ENCODE results near the gene IGF2BP3. TPM values are rescaled to one million over a fixed set of nuclear protein-coding genes. Genes with fewer than 3 reads are reported as not detected.

The IGF2BP3 gene
- total RNA-seq, 1 donor from 2014 or later = 2.0 TPM

DNA sequence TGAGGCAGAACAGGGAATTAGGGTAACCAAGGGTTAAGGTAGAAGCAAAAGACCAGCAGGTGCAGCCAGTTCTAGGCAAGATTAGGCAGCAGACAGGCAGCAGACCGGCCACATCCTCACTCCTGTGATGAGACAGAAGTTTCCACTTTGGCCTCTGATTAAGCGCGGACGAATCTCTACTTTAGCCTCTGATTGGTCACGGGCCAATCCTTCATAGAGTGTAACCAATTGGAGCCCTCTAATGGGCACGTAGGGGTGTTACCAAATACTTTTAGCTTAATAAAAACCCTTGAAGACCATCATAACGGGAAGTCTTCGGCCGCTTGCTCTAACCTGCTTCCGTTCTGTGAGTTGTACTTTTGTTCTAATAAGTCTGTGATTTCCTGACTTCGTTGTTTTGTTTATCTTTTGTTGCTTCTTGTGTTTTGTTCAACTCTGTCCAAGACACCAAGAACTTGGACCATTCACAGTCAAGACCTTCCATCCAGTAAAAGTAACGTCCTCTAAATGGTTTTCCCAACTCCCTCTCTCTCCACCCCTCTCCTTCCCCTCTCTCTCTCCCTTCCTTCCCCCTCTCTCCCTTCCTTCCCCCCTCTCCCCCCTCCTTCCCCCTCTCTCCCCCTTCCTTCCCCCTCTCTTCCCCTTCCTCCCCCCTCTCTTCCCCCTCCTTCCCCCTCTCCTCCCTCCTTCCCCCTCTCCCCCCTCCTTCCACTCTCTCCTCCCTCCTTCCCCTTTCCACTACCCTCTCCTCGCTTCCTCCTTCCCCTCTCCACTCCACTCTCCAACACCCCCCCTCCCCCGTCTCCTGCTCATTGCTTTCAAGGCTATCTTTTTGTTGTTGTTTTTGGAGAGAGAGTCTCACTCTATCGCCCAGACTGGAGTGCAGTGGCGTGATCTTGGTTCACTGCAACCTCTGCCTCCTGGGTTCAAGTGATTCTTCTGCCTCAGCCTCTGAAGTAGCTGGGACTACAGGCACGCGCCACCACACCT, 184.3 kb downstream of the IGF2BP3 start:
- Histone ChIP-seq H3K36me3 (no peaks in the 10 kb centered on the region), H3K27ac (no peak overlapping the region), H3K9me3 (no peaks in the 10 kb centered on the region), H3K4me1 (no peaks in the 10 kb centered on the region), H3K27me3 (ENCODE audit: low read depth) (no peaks in the 10 kb centered on the region), H3K4me3 (no peak overlapping the region)
- TF ChIP-seq CTCF (IDR thresholded peaks at IDR 0.05) = no peak
- ATAC-seq (no peak), DNase-seq (no peak)
- intact Hi-C loops (cut with DNase I) = no loop called here

- no peak for TF ChIP-seq CTCF (IDR thresholded peaks at IDR 0.05)
- no peaks in the 10 kb centered on the region for H3K27me3 ChIP-seq (ENCODE audit: low read depth)
- H3K27ac ChIP-seq = no peak overlapping the region
- DNase-seq = no peak
- no peaks in the 10 kb centered on the region for H3K9me3 ChIP-seq
- H3K36me3 ChIP-seq = no peaks in the 10 kb centered on the region
- no peak for ATAC-seq
- no peak overlapping the region for H3K4me3 ChIP-seq
- no peaks in the 10 kb centered on the region for H3K4me1 ChIP-seq
- intact Hi-C loops (cut with DNase I) = no loop called here
Measured at GRCh38 chr7:23284871-23285270, 185.4 kb downstream of the IGF2BP3 start.

- Histone ChIP-seq H3K4me3 (no peak overlapping the region), H3K27me3 (ENCODE audit: low read depth) (no peaks in the 10 kb centered on the region), H3K9me3 (no peaks in the 10 kb centered on the region), H3K27ac (no peak overlapping the region), H3K4me1 (no peaks in the 10 kb centered on the region), H3K36me3 (no peaks in the 10 kb centered on the region)
- TF ChIP-seq CTCF (IDR thresholded peaks at IDR 0.05) = no peak
- DNase-seq (no peak), ATAC-seq (no peak)
- intact Hi-C loops (cut with DNase I) = no loop called here
Measured at GRCh38 chr7:23283086-23283485, 187.2 kb downstream of the IGF2BP3 start.

DNA sequence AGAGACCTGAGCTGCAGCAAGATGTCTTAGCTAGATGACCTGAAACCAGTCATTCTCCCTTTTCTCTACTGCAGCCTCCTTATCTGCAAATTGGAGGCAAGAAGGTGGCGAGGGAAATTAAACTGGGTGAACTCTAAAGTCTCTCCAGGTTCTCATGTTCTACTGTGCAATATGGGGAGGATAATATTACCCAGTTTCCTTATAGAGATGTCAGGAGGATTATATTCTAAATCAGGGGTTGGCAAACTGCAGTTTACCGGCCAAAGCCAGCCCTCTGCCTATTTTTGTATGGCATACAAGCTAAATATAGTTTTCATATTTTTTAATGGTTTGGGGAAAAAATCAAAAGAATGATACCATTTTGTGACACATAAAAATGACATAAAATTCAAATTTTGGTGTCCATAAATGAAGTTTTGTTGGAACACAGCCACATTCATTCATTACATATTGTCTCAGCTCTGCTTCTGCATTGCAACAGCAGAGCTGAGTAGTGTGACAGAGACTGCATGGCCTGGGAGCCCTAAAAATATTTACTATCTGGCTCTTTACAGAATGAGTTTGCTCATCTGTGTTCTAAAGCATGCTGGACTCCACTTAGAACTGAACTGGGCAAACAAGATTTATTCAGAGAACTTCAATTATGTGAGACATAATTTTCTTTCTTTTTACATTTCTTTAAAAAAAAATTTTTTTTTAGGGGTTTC, 190.3 kb downstream of the IGF2BP3 start:
- intact Hi-C loops (cut with DNase I) = no loop called here

More for the DNA sequence above, 190.3 kb downstream of the IGF2BP3 start:
- TF ChIP-seq CTCF (IDR thresholded peaks at IDR 0.05) = no peak
- Histone ChIP-seq H3K9me3 (no peaks in the 10 kb centered on the region), H3K27me3 (ENCODE audit: low read depth) (no peaks in the 10 kb centered on the region), H3K4me1 (no peaks in the 10 kb centered on the region), H3K4me3 (no peak overlapping the region), H3K27ac (no peak overlapping the region), H3K36me3 (no peaks in the 10 kb centered on the region)
- no peak for DNase-seq
- no peak for ATAC-seq

All from lower lobe of right lung (tissue), 2 donors.